GM13977 (cell line): ENCODE measurements around the gene FMNL2.

Experiments used
- DNase-seq: peaks from one replicate; pipeline ENCODE4 v3.0.0; 2012; ENCODE audit warnings: low spot score
- CTCF ChIP-seq: IDR thresholded peaks from 2 replicates; pipeline ENCODE4 v1.5.1; 2012; ENCODE audit warnings: mild to moderate bottlenecking, control low read depth; ENCODE audit not compliant: insufficient read depth; ENCODE audit errors: extremely low read depth, missing control alignments
- in situ Hi-C: fragments of 300-500 bp; cut with MboI; formaldehyde crosslinking; loops from one replicate; pipeline ENCODE4 v1.12.0; 2022; ENCODE audit warnings: low sequenced_read_pairs, low pct_unique_long_range_greater_than_20kb, mixed read lengths, inconsistent platforms; ENCODE audit not compliant: unreplicated experiment

The FMNL2 gene

DNA sequence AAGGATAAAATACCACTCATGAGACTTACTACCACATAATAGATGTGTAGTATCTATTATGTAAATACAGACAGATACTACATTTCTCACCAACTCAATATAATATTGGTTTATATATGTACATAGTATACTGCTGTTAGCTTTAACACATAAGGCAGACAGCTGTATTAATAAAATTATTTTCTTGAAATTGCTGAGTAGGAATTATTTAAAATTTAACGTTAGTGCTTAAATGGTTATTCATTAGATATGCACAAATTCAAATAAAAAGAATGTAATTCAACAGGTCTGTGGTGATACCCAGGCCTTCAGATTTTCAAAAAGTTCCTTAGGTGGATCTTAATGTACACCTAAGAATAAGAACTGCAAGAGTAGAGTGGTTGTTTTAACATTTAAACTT is 323.2 kb downstream of the FMNL2 start:
- in situ Hi-C loops, result no loop called here
- DNase-seq, result no peak
- TF ChIP-seq CTCF, result no peak

DNA sequence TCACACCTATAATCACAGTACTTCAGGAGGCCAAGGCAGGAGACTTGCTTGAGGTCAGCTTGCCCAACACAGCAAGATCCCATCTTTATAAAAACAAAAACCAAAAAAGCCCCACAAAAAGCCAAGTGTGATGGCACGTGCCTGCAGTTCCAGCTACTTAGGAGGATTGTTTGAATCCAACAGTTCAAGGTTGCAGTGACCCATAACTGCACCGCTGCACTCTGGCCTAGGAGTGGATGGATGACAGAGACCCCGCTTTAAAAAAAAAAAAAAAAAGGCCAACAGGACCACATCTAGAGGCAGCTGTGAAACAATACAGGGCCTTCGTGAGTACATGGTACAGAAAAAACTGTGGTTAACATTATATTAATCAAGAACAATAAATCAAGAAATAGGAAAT is 326.1 kb downstream of the FMNL2 start:
- in situ Hi-C loops, result no loop called here
- DNase-seq, result no peak
- TF ChIP-seq CTCF, result no peak

DNA sequence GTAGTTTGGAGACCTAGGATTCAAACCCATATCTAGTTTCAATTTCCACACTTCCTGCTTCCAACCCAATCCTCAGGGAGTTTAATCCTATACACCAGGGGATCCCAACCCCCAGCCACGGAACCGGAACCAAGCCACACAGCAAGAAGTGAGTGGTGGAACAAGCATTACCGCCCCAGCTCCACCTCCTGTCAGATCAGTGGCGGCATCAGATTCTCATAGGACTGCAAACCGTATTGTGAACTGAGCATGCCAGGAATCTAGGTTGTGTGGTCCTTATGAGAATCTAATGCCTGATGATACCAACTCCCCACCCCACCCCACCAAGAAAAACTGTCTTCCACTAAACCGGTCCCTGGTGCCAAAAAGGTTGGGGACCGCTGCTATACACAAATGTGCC is 329.8 kb downstream of the FMNL2 start:
- in situ Hi-C loops, result no loop called here
- no peak for DNase-seq
- TF ChIP-seq CTCF, result no peak

DNA sequence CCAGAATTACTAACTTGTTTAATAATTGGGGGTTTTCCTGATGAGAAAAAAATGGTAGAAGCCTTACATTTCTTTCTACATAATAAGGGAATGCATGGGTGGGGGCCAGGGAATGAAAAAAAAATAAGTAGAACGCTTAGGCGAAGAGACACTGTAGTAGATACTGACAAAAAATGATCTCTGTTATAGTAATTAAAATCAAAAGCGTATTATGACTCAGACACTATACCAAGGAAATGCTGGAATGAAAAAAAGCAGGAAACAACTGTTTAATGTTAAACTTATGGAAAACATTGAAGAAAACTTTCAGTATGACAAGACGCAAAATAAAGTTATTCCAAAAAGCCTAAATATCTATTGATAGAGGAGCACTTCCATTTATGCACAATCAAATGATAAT is 339.4 kb downstream of the FMNL2 start:
- TF ChIP-seq CTCF, result no peak
- in situ Hi-C loops, result no loop called here
- DNase-seq, result no peak

DNA sequence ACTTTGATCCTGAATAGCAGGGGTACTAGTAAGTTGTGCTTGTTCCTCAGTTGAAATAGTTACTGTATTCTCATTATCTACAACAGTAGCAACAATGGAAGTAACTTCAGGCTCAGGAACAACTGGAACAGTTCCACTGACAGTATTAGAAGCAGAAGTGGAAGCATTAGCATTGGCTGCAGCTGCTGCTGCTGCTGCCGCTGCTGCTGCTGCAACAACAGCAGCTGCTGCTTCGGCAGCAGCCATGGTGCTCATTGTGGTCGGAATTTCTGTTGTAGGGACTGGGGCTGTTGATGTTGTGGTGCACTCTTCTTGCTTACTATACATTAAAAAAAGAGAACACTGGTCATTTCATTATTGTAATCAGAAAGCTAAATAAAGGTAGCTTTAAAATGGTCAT is 341.5 kb downstream of the FMNL2 start:
- DNase-seq, result no peak
- in situ Hi-C loops, result no loop called here
- TF ChIP-seq CTCF, result no peak

DNA sequence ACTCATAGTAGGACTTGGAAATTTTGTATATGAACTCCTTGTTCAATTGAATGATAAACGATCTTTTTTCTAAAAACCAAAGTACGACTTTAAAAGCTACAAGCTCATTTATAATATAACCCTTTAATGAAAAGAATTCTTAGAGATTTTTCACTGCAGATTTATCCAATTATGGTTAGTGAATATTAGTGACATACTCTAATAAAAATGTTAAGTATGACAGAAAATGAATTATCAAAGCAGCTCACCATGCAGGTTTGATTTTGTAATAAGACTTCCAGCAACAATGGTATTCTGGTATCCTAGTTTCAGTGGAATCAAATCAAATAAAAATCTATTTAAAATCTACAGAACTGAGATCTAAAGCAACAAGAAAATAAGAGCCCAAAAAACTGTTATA is 343.8 kb downstream of the FMNL2 start:
- in situ Hi-C loops, result no loop called here
- no peak for DNase-seq
- TF ChIP-seq CTCF, result no peak

DNA sequence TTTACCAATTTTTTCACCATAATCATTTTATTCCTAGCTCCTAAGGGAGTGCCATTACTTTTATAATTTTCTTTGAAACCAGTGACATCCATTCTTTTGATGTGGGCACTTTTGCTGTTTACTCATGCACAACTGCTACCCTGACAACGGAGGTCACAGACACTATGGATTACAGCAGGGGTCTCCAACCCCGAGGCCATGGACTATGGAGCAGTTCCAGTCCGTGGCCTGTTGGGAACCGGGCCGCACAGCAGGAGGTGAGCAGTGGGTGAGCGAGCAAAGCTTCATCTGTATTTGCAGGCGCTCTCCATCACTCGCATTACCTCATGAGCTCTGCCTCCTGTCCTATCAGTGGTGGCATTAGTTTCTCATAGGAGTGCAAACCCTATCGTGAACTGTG is 347.7 kb downstream of the FMNL2 start:
- no peak for DNase-seq
- in situ Hi-C loops, result no loop called here
- no peak for TF ChIP-seq CTCF
